H1 (cell line): ENCODE results near the gene AHRR. TPM values are rescaled to one million over a fixed set of nuclear protein-coding genes. Genes with fewer than 3 reads are reported as not detected.

ENCODE experiments used
- CTCF ChIA-PET: fragments of 300-600 bp; sonication (Branson Sonifier 250); formaldehyde crosslinking; loops from one replicate; lab custom pipeline; 2021; ENCODE audit not compliant: partially characterized antibody; lab: Charles Lee
- POLR2A ChIA-PET: fragments of 300-600 bp; sonication (Branson Sonifier 250); formaldehyde crosslinking; loops from one replicate; lab custom pipeline; 2021; ENCODE audit warnings: inconsistent platforms; ENCODE audit not compliant: partially characterized antibody; lab: Charles Lee
- DNase-seq, 2 experiments: peaks; one replicate each; pipeline versions ENCODE4 v3.0.0 to v3.0.0-alpha.2; 2010 to 2022; ENCODE audit warnings: low spot score in 2 of 2, low read depth in 1 of 2, mixed read lengths in 1 of 2
- FAIRE-seq: peaks from 2 replicates; lab custom pipeline; 2011; peaks lifted over from hg19 to GRCh38; lab: Jason Lieb, UNC
- H2AFZ ChIP-seq: 2 replicates; pipeline ENCODE4 v1.8.1; 2012; ENCODE audit warnings: low read length, inconsistent platforms
- H2AK5ac ChIP-seq: 2 replicates; pipeline ENCODE4 v1.6.1; 2013; ENCODE audit warnings: low read depth, low read length
- H2BK120ac ChIP-seq: replicated peaks from 2 replicates; pipeline ENCODE3; 2013; ENCODE audit warnings: low read depth, low read length, inconsistent platforms
- H2BK12ac ChIP-seq: 2 replicates; pipeline ENCODE4 v1.6.1; 2013; ENCODE audit warnings: low read depth, low read length
- H2BK15ac ChIP-seq: 2 replicates; pipeline ENCODE4 v1.6.1; 2013; ENCODE audit warnings: low read length
- H2BK20ac ChIP-seq: 2 replicates; pipeline ENCODE4 v1.6.1; 2013; ENCODE audit warnings: low read length
- H2BK5ac ChIP-seq: 2 replicates; pipeline ENCODE4 v1.6.1; 2013; ENCODE audit warnings: low read depth, low read length
- H3K14ac ChIP-seq: 2 replicates; pipeline ENCODE4 v1.6.1; 2013; ENCODE audit warnings: inconsistent platforms; ENCODE audit not compliant: insufficient read length
- H3K18ac ChIP-seq: 2 replicates; pipeline ENCODE4 v1.6.1; 2013; ENCODE audit warnings: low read length; ENCODE audit errors: extremely low read depth
- H3K23ac ChIP-seq: 2 replicates; pipeline ENCODE4 v1.6.1; 2013; ENCODE audit warnings: inconsistent platforms; ENCODE audit not compliant: insufficient read length
- H3K23me2 ChIP-seq: 2 replicates; pipeline ENCODE4 v1.6.1; 2013; ENCODE audit warnings: low read depth, low read length
- H3K27ac ChIP-seq: 2 replicates; pipeline ENCODE4 v1.6.1; 2011; ENCODE audit warnings: low read depth, low read length, inconsistent platforms
- H3K27me3 ChIP-seq, 4 experiments: replicated peaks in 1 of 4; 1 replicate in 1 of 4; 2 replicates in 3 of 4; pipeline versions ENCODE4 v1.6.1 to v1.8.1; 2011 to 2013; ENCODE audit warnings: low read length in 3 of 4, mild to moderate bottlenecking in 3 of 4, inconsistent platforms in 2 of 4, mixed read lengths in 2 of 4, moderate library complexity in 1 of 4; ENCODE audit not compliant: control insufficient read depth in 3 of 4, insufficient read depth in 3 of 4; ENCODE audit errors: extremely low read depth in 1 of 4
- H3K36me3 ChIP-seq, 4 experiments: 2 replicates each; pipeline versions ENCODE4 v1.6.1 to v1.8.1; 2011 to 2013; ENCODE audit warnings: mild to moderate bottlenecking in 4 of 4, low read length in 3 of 4, moderate library complexity in 2 of 4, control low read depth in 1 of 4, inconsistent platforms in 1 of 4; ENCODE audit not compliant: insufficient read depth in 4 of 4, control insufficient read depth in 2 of 4
- H3K4ac ChIP-seq: replicated peaks from 2 replicates; pipeline ENCODE3; 2013; ENCODE audit warnings: low read length, low read depth, mixed read lengths, inconsistent platforms; ENCODE audit not compliant: insufficient read length
- H3K4me1 ChIP-seq, 4 experiments: replicated peaks in 1 of 4; 1 replicate in 1 of 4; 2 replicates in 3 of 4; pipeline versions ENCODE4 v1.6.1 to v1.8.1; 2011 to 2013; ENCODE audit warnings: low read length in 3 of 4, inconsistent platforms in 2 of 4, mixed read lengths in 1 of 4; ENCODE audit not compliant: insufficient read depth in 4 of 4, control insufficient read depth in 3 of 4
- H3K4me2 ChIP-seq, 2 experiments: 2 replicates each; pipeline versions ENCODE4 v1.6.1 to v1.8.1; 2011 to 2013; ENCODE audit warnings: low read depth in 2 of 2, low read length in 2 of 2, control low read depth in 1 of 2, inconsistent platforms in 1 of 2, mild to moderate bottlenecking in 1 of 2; ENCODE audit not compliant: insufficient read depth in 1 of 2
- H3K4me3 ChIP-seq, 4 experiments: fragments of 200-600, 300-600 bp in 1 of 4; sonication (generic), shearing (Covaris generic), sonication (Bioruptor Twin) in 1 of 4; 2 replicates each; pipeline versions ENCODE4 v1.5.1 to v1.8.1; 2011 to 2016; ENCODE audit warnings: low read length in 4 of 4, low read depth in 3 of 4, control low read depth in 2 of 4, inconsistent platforms in 2 of 4, mild to moderate bottlenecking in 2 of 4, mixed read lengths in 1 of 4, moderate library complexity in 1 of 4; ENCODE audit not compliant: insufficient read depth in 2 of 4; ENCODE audit errors: extremely low read depth in 1 of 4
- H3K56ac ChIP-seq: replicated peaks from 2 replicates; pipeline ENCODE3; 2013; ENCODE audit warnings: low read depth, mild to moderate bottlenecking, mixed read lengths, low read length, inconsistent platforms; ENCODE audit not compliant: insufficient read length
- H3K79me1 ChIP-seq: 2 replicates; pipeline ENCODE4 v1.6.1; 2013; ENCODE audit warnings: low read depth, low read length, control low read depth
- H3K79me2 ChIP-seq, 2 experiments: 2 replicates each; pipeline versions ENCODE4 v1.6.1 to v1.8.1; 2012 to 2013; ENCODE audit warnings: low read length in 2 of 2, mild to moderate bottlenecking in 2 of 2, inconsistent platforms in 1 of 2; ENCODE audit not compliant: insufficient read depth in 2 of 2, control insufficient read depth in 1 of 2
- H3K9ac ChIP-seq, 4 experiments: replicated peaks in 1 of 4; 1 replicate in 1 of 4; 2 replicates in 3 of 4; pipeline versions ENCODE4 v1.6.1 to v1.8.1; 2011 to 2013; ENCODE audit warnings: low read depth in 3 of 4, low read length in 3 of 4, control low read depth in 2 of 4, mild to moderate bottlenecking in 2 of 4, moderate library complexity in 2 of 4, inconsistent platforms in 1 of 4; ENCODE audit errors: extremely low read depth in 1 of 4
- H3K9me3 ChIP-seq, 2 experiments: 2 replicates each; pipeline versions ENCODE4 v1.6.1 to v1.8.1; 2012 to 2013; ENCODE audit warnings: mild to moderate bottlenecking in 2 of 2, moderate library complexity in 2 of 2, control low read depth in 1 of 2, inconsistent platforms in 1 of 2, low read depth in 1 of 2, low read length in 1 of 2, mixed read lengths in 1 of 2; ENCODE audit not compliant: insufficient read depth in 2 of 2
- H4K20me1 ChIP-seq, 2 experiments: replicated peaks in 1 of 2; 2 replicates each; pipeline versions ENCODE3 to v1.8.1; 2011 to 2013; ENCODE audit warnings: inconsistent platforms in 2 of 2, low read length in 2 of 2, mild to moderate bottlenecking in 1 of 2; ENCODE audit not compliant: insufficient read depth in 2 of 2, control insufficient read depth in 1 of 2
- H4K5ac ChIP-seq: 2 replicates; pipeline ENCODE4 v1.6.1; 2013; ENCODE audit warnings: low read length, low read depth, mixed read lengths, inconsistent platforms; ENCODE audit not compliant: insufficient read length
- H4K8ac ChIP-seq: 2 replicates; pipeline ENCODE4 v1.8.0; 2013; ENCODE audit warnings: mild to moderate bottlenecking, moderate library complexity, low read length, inconsistent platforms; ENCODE audit not compliant: insufficient read depth; ENCODE audit errors: extremely low read depth
- H4K91ac ChIP-seq: replicated peaks from 2 replicates; pipeline ENCODE3; 2013; ENCODE audit warnings: low read length, mixed read lengths, inconsistent platforms; ENCODE audit not compliant: insufficient read length
- BCL11A ChIP-seq, 2 experiments: IDR thresholded peaks; one replicate each; pipeline ENCODE4 v1.6.1; 2011; ENCODE audit warnings: low read depth in 2 of 2, low read length in 2 of 2, mild to moderate bottlenecking in 2 of 2
- CHD1 ChIP-seq: IDR thresholded peaks from 2 replicates; pipeline ENCODE4 v1.6.1; 2012; ENCODE audit warnings: low read depth, low read length, improper control_type of control experiment
- CTBP2 ChIP-seq: IDR thresholded peaks from 2 replicates; pipeline ENCODE4 v1.7.0; 2011; ENCODE audit warnings: borderline replicate concordance, mild to moderate bottlenecking, moderate library complexity, mixed read lengths, low read length; ENCODE audit not compliant: insufficient read depth, insufficient read length
- GTF2F1 ChIP-seq: IDR thresholded peaks from 2 replicates; pipeline ENCODE4 v1.6.1; 2012; ENCODE audit warnings: low read depth, low read length, improper control_type of control experiment, borderline replicate concordance
- JUN ChIP-seq: IDR thresholded peaks from 2 replicates; pipeline ENCODE4 v1.6.1; 2011; ENCODE audit warnings: low read depth, mild to moderate bottlenecking, improper control_type of control experiment, low read length
- POU5F1 ChIP-seq: IDR thresholded peaks from 2 replicates; pipeline ENCODE4 v1.6.1; 2011; ENCODE audit warnings: low read depth, mild to moderate bottlenecking, low read length, moderate library complexity
- RXRA ChIP-seq: IDR thresholded peaks from 2 replicates; pipeline ENCODE4 v1.6.1; 2011; ENCODE audit warnings: low read depth, mild to moderate bottlenecking, low read length, moderate library complexity; ENCODE audit not compliant: insufficient read depth
- WGBS, 2 experiments: shearing (Covaris generic) in 1 of 2; methylation state at CpG; one replicate each; pipeline versions ENCODE4 v1.1.6 to v1.1.7; 2013 to 2015; ENCODE audit warnings: low lambda C conversion rate in 2 of 2, mixed read lengths in 2 of 2, inconsistent platforms in 1 of 2, low coverage in 1 of 2, missing lambda C conversion rate in 1 of 2; ENCODE audit not compliant: insufficient replicate concordance in 2 of 2, insufficient coverage in 1 of 2, insufficient read length in 1 of 2; ENCODE audit errors: extremely low coverage in 1 of 2, missing lambda C conversion rate in 1 of 2; 5-methylcytosine and 5-hydroxymethylcytosine counted together
- polyA plus RNA-seq, 7 experiments: library from polyadenylated mRNA; depleted of rRNA in 3 of 7; stranded (reverse) in 5 of 7; unstranded in 2 of 7; fragments of >200 nt in 5 of 7; fragments of 200-250 nt in 2 of 7; gene quantifications; 1 replicate in 5 of 7; 2 replicates in 1 of 7; 4 replicates in 1 of 7; pipeline versions ENCODE4 v1.2.1 to v1.2.3, GENCODE V29; 2011 to 2013; ENCODE audit warnings: missing spikeins in 2 of 7, mixed read lengths in 2 of 7
- total RNA-seq: library from RNA; stranded (reverse); fragmentation: NEBNext Ultra II Directional; extraction: Animal tissue kit (Norgen Biotek cat#: 25700); gene quantifications from 2 replicates; pipeline ENCODE4 v1.2.1, GENCODE V29; 2021
- TF ChIP-seq, protein P1 (sequence below): IDR thresholded peaks from 2 replicates; pipeline ENCODE4 v1.6.1; 2012; ENCODE audit warnings: low read length, inconsistent platforms

The AHRR gene
- total and polyA plus RNA-seq, 2 of the 8 experiments (the other 6 are each of a cell fraction or from before 2014, with no cell fraction given) = 0.41 to 0.80 TPM

DNA sequence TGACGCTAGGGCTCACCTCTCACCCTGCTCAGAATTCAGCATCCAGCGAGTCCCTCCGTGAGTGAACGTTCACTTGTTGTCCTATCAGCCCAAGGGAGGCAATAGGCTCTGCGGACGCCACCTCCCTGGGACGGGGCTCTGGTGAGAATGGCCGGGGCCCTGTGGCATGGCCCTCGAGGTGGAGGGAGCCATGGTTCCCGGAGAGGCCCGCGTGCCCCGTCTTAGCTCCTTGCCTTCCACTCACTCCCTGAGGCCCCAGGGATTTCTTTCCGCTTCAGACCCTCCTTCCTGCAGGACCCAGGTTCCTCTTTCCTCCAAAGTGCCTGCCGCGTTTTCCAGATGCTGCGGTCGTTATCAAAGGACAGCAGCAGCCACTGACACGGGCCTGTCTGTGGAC, 142.9 kb downstream of the AHRR start:
- 96% methylated on average over 19 of the region's 19 CpGs; no CpG with 5 or more reads in 1 of the 2 experiments for WGBS, 2 experiments
- no peaks in the 10 kb centered on the region for H3K79me2 ChIP-seq
- H2AK5ac ChIP-seq = no peak overlapping the region
- no peak overlapping the region for H3K23ac ChIP-seq
- H2AFZ ChIP-seq = no peak overlapping the region
- no peak overlapping the region for H2BK15ac ChIP-seq
- H3K9me3 ChIP-seq = no peaks in the 10 kb centered on the region
- no peak overlapping the region for H2BK20ac ChIP-seq
- CTCF ChIA-PET = interaction anchor here (4.0 kb wide), 1 partner anchor 18 kb away, joined by 14 read pairs; no protein-coding TSS in a partner anchor
- no peak overlapping the region for H2BK120ac ChIP-seq
- DNase-seq (no peak), FAIRE-seq (no peak)
- no peaks in the 10 kb centered on the region for H3K27me3 ChIP-seq
- no peak overlapping the region for H2BK5ac ChIP-seq
- POLR2A ChIA-PET = interaction anchor here (1.4 kb wide), 1 partner anchor 11 kb away, joined by 4 read pairs; no protein-coding TSS in a partner anchor
- H3K4ac ChIP-seq = no peak overlapping the region
- H3K9ac ChIP-seq = no peak overlapping the region
- H3K14ac ChIP-seq = no peak overlapping the region
- H3K56ac ChIP-seq = no peak overlapping the region
- H3K36me3 ChIP-seq = peaks cover 0 to 11% (median 3%) of the 10 kb centered on the region in 4 experiments; a peak in 4 of 8 replicates
- H3K4me3 ChIP-seq = no peak overlapping the region
- no peak overlapping the region for H3K27ac ChIP-seq
- no peak overlapping the region for H4K91ac ChIP-seq
- H3K4me2 ChIP-seq = no peak overlapping the region
- peaks cover 2 to 3% of the 10 kb centered on the region in 2 experiments for H4K20me1 ChIP-seq
- H3K4me1 ChIP-seq = no peaks in the 10 kb centered on the region
- H3K18ac ChIP-seq = no peak overlapping the region
- no peak overlapping the region for H4K8ac ChIP-seq
- H3K23me2 ChIP-seq = no peaks in the 10 kb centered on the region
- no peak overlapping the region for H4K5ac ChIP-seq
- no peak overlapping the region for H2BK12ac ChIP-seq
- H3K79me1 ChIP-seq = no peaks in the 10 kb centered on the region
- TF ChIP-seq CTBP2 (no peak), GTF2F1 (no peak), JUN (no peak), RXRA (no peak), BCL11A (IDR thresholded peaks at IDR 0.05; ENCODE audit: low read depth in 2 of 2, low read length in 2 of 2) (no peak), POU5F1 (no peak), CHD1 (no peak)
- TF ChIP-seq, protein P1, sequence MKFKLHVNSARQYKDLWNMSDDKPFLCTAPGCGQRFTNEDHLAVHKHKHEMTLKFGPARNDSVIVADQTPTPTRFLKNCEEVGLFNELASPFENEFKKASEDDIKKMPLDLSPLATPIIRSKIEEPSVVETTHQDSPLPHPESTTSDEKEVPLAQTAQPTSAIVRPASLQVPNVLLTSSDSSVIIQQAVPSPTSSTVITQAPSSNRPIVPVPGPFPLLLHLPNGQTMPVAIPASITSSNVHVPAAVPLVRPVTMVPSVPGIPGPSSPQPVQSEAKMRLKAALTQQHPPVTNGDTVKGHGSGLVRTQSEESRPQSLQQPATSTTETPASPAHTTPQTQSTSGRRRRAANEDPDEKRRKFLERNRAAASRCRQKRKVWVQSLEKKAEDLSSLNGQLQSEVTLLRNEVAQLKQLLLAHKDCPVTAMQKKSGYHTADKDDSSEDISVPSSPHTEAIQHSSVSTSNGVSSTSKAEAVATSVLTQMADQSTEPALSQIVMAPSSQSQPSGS = no peak
